ENCODE data around the gene STK32B.

The STK32B gene

GRCh38 chr4:5078009-5078408, 26.7 kb downstream of the STK32B start:
- DNase-seq: no peak

GRCh38 chr4:5079581-5079980, 28.3 kb downstream of the STK32B start:
- DNase-seq: no peak

GRCh38 chr4:5081441-5081999, 30.2 kb downstream of the STK32B start:
- no peak for DNase-seq

GRCh38 chr4:5082376-5082775, 31.1 kb downstream of the STK32B start:
- DNase-seq: no peak

GRCh38 chr4:5084911-5085475, 33.7 kb downstream of the STK32B start:
- DNase-seq: no peak

- DNase-seq: no peak
These were observed 35.3 kb downstream of the STK32B start for GRCh38 chr4:5086535-5086934.

GRCh38 chr4:5096261-5096660, 45.0 kb downstream of the STK32B start:
- no peak for DNase-seq

- no peak for DNase-seq
These were observed 46.9 kb downstream of the STK32B start for GRCh38 chr4:5098176-5098575.

- no peak for DNase-seq
These were observed 49.1 kb downstream of the STK32B start for GRCh38 chr4:5100336-5100735.

GRCh38 chr4:5100986-5101385, 49.7 kb downstream of the STK32B start:
- no peak for DNase-seq

GRCh38 chr4:5101571-5101970, 50.3 kb downstream of the STK32B start:
- no peak for DNase-seq

GRCh38 chr4:5110901-5111300, 59.6 kb downstream of the STK32B start:
- no peak for DNase-seq

GRCh38 chr4:5112333-5113095, 61.2 kb downstream of the STK32B start:
- no peak for DNase-seq

GRCh38 chr4:5114950-5115349, 63.7 kb downstream of the STK32B start:
- DNase-seq: no peak

GRCh38 chr4:5118091-5118786, 67.0 kb downstream of the STK32B start:
- no peak for DNase-seq

- no peak for DNase-seq
These were observed 67.9 kb downstream of the STK32B start for GRCh38 chr4:5118994-5119835.

GRCh38 chr4:5120067-5120466, 68.8 kb downstream of the STK32B start:
- DNase-seq: no peak

GRCh38 chr4:5120468-5120867, 69.2 kb downstream of the STK32B start:
- no peak for DNase-seq

- no peak for DNase-seq
These were observed 70.8 kb downstream of the STK32B start for GRCh38 chr4:5122114-5122513.

GRCh38 chr4:5124876-5125275, 73.6 kb downstream of the STK32B start:
- DNase-seq: no peak

- DNase-seq: no peak
These were observed 74.0 kb downstream of the STK32B start for GRCh38 chr4:5125321-5125720.

- DNase-seq: no peak
These were observed 75.0 kb downstream of the STK32B start for GRCh38 chr4:5126231-5126630.

GRCh38 chr4:5126857-5127256, 75.6 kb downstream of the STK32B start:
- no peak for DNase-seq

Data from NCI-H146 (cell line).